22Rv1 (cell line): ENCODE measurements around the gene DCC.

Experiments
- CTCF ChIP-seq: fragments of 450-650 bp; IDR thresholded peaks from 2 replicates; pipeline ENCODE4 v1.5.1; 2017; ENCODE audit warnings: mild to moderate bottlenecking
- ZFX ChIP-seq: fragments of 450-650 bp; IDR thresholded peaks from 2 replicates; pipeline ENCODE4 v1.6.1; 2017; ENCODE audit warnings: antibody characterized with exemption, borderline replicate concordance

DNA sequence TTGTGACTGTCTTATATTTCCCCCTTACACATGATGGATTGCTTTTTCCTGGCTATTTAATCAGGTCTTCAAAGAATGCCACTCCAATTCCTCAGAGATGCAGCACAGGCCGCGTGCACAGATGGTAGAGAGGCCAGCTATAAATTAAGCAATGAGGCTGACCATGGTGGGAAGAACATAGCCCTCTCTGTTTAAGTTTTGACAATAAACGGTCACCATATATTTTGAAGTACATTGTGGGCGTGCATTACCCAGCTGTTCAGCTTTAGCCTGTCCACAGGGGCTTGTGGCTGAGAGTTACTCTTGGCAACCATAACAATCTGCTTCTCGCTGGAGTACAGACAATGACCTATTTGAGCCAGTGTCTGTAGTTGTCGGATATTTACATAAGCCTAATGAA lies 730.8 kb downstream of the DCC start:
- no peak for TF ChIP-seq CTCF
- TF ChIP-seq ZFX = no peak
